K562 (cell line): ENCODE results near the gene PPHLN1. TPM values are rescaled to one million over a fixed set of nuclear protein-coding genes. Genes with fewer than 3 reads are reported as not detected.
A peak's percentile ranks its signal among the peaks of the same experiment; 100 is the strongest.

Experiments
- ATAC-seq: fragments of 200-7000 bp; cut with Tn5 transposase; 3 replicates; pipeline ENCODE4 v1.9.1; 2020; ENCODE audit warnings: moderate library complexity
- BruUV-seq: library from RNA; stranded (reverse); fragments of 400-500 nt; replicated peaks from 2 replicates; lab custom pipeline; 2021; lab: Mats Ljungman, UMichigan
- CTCF ChIA-PET: fragments of 300-600 bp; formaldehyde crosslinking; extraction: SDS; loops from one replicate; lab custom pipeline; 2021; ENCODE audit warnings: low intra/inter-chr PET ratio; lab: Yijun Ruan, JAX
- POLR2A ChIA-PET: fragments of 300-600, 350-650 bp; sonication (Branson Sonifier 250); formaldehyde crosslinking; extraction: SDS; loops from one replicate; lab custom pipeline; 2021; ENCODE audit warnings: antibody characterized with exemption, inconsistent platforms; lab: Yijun Ruan, JAX
- DNase-seq, 4 experiments: peaks; one replicate each; pipeline versions ENCODE4 v3.0.0 to v3.0.0-alpha.2; 2011 to 2018; ENCODE audit warnings: low spot score in 3 of 4, mixed read lengths in 3 of 4; ENCODE audit errors: extremely low read depth in 1 of 4
- FAIRE-seq: peaks from 2 replicates; lab custom pipeline; 2011; peaks lifted over from hg19 to GRCh38; lab: Jason Lieb, UNC
- H2AFZ ChIP-seq: 2 replicates; pipeline ENCODE4 v1.6.0; 2011; ENCODE audit warnings: low read depth, low read length, control low read depth, inconsistent platforms
- H3K27ac ChIP-seq: fragments of 200-600 bp; 3 replicates; pipeline ENCODE4 v1.8.0; 2011; ENCODE audit warnings: low read depth, mild to moderate bottlenecking, control low read depth, inconsistent platforms, low read length, moderate library complexity, mixed read lengths; ENCODE audit errors: extremely low read depth
- H3K27me3 ChIP-seq, 2 experiments: fragments of 300-600 bp in 1 of 2; 2 replicates in 1 of 2; 3 replicates in 1 of 2; pipeline versions ENCODE4 v1.6.0 to v1.8.0; 2011; ENCODE audit warnings: inconsistent platforms in 2 of 2, low read length in 2 of 2, mild to moderate bottlenecking in 1 of 2, mixed read lengths in 1 of 2, moderate library complexity in 1 of 2; ENCODE audit not compliant: control insufficient read depth in 2 of 2, insufficient read depth in 2 of 2
- H3K36me3 ChIP-seq: fragments of 300-600 bp; 3 replicates; pipeline ENCODE4 v1.8.0; 2011; ENCODE audit warnings: mild to moderate bottlenecking, low read length, inconsistent platforms; ENCODE audit not compliant: control insufficient read depth, insufficient read depth
- H3K4me1 ChIP-seq, 2 experiments: fragments of 200-600 bp in 1 of 2; replicated peaks in 1 of 2; 2 replicates in 1 of 2; 3 replicates in 1 of 2; pipeline versions ENCODE4 v1.5.1 to v1.8.0; 2011; ENCODE audit warnings: inconsistent platforms in 2 of 2, low read length in 2 of 2, mild to moderate bottlenecking in 1 of 2, mixed read lengths in 1 of 2, moderate library complexity in 1 of 2; ENCODE audit not compliant: control insufficient read depth in 2 of 2, insufficient read depth in 2 of 2
- H3K4me2 ChIP-seq: 2 replicates; pipeline ENCODE4 v1.6.1; 2011; ENCODE audit warnings: low read length, control low read depth, inconsistent platforms, mixed read lengths; ENCODE audit not compliant: insufficient read depth
- H3K4me3 ChIP-seq: fragments of 200-600 bp; sonication (generic), shearing (Covaris generic); 2 replicates; pipeline ENCODE4 v1.5.1; 2016; ENCODE audit warnings: control low read depth, inconsistent platforms
- H3K79me2 ChIP-seq: fragments of 200-600 bp; 3 replicates; pipeline ENCODE4 v1.8.0; 2011; ENCODE audit warnings: low read length, inconsistent platforms; ENCODE audit not compliant: control insufficient read depth, insufficient read depth
- H3K9ac ChIP-seq, 2 experiments: 2 replicates each; pipeline versions ENCODE4 v1.6.0 to v1.6.1; 2011; ENCODE audit warnings: low read depth in 2 of 2, low read length in 2 of 2, control low read depth in 1 of 2, inconsistent platforms in 1 of 2, mild to moderate bottlenecking in 1 of 2, mixed read lengths in 1 of 2; ENCODE audit not compliant: insufficient read depth in 1 of 2
- H3K9me1 ChIP-seq: one replicate; pipeline ENCODE4 v1.6.0; 2011; ENCODE audit warnings: inconsistent platforms, mild to moderate bottlenecking, low read length, moderate library complexity; ENCODE audit not compliant: control insufficient read depth, insufficient read depth
- H3K9me3 ChIP-seq: replicated peaks from 2 replicates; pipeline ENCODE4 v1.5.1; 2011; ENCODE audit warnings: low read depth, low read length, inconsistent platforms; ENCODE audit not compliant: control insufficient read depth, insufficient read depth
- H4K20me1 ChIP-seq: replicated peaks from 2 replicates; pipeline ENCODE4 v1.6.1; 2011; ENCODE audit warnings: low read length, inconsistent platforms, mixed read lengths; ENCODE audit not compliant: control insufficient read depth, insufficient read depth
- CCNT2 ChIP-seq: IDR thresholded peaks from 2 replicates; pipeline ENCODE4 v1.6.1; 2011; ENCODE audit warnings: borderline replicate concordance, low read depth, mild to moderate bottlenecking, moderate library complexity, mixed read lengths, low read length; ENCODE audit not compliant: insufficient read length; ENCODE audit errors: extremely low read depth
- CEBPG ChIP-seq, 3 experiments: fragments of 200-800 bp in 1 of 3; sonication (Bioruptor generic) in 1 of 3; sonication (generic) in 1 of 3; formaldehyde crosslinking in 1 of 3; IDR thresholded peaks in 2 of 3; conservative IDR thresholded peaks in 1 of 3; 2 replicates each; pipeline versions ENCODE4 v1.6.1 to v1.8.0; 2016 to 2022; ENCODE audit warnings: missing compliant biosample characterization in 2 of 3, missing genetic modification characterization in 2 of 3, mild to moderate bottlenecking in 1 of 3, missing genetic modification reagents in 1 of 3
- GTF2E2 ChIP-seq: fragments of 200-800 bp; sonication (Bioruptor generic); IDR thresholded peaks from 2 replicates; pipeline ENCODE4 v1.6.1; 2016; ENCODE audit warnings: missing genetic modification characterization, missing compliant biosample characterization
- MTA3 ChIP-seq: fragments of 450-650 bp; formaldehyde crosslinking; IDR thresholded peaks from 2 replicates; pipeline ENCODE4 v1.6.1; 2017; ENCODE audit warnings: mild to moderate bottlenecking, borderline replicate concordance
- NCOA1 ChIP-seq: fragments of 450-650 bp; IDR thresholded peaks from 2 replicates; pipeline ENCODE4 v1.6.1; 2016; ENCODE audit warnings: low read depth
- PTRF ChIP-seq: fragments of 450-650 bp; IDR thresholded peaks from 2 replicates; pipeline ENCODE4 v1.6.1; 2016; ENCODE audit warnings: mild to moderate bottlenecking, missing genetic modification characterization, missing compliant biosample characterization
- SIN3B ChIP-seq: fragments of 450-650 bp; IDR thresholded peaks from 2 replicates; pipeline ENCODE4 v1.6.1; 2017; ENCODE audit warnings: low read depth, mild to moderate bottlenecking, moderate library complexity
- TAL1 ChIP-seq: fragments of 450-650 bp; IDR thresholded peaks from 2 replicates; pipeline ENCODE4 v1.6.1; 2016; ENCODE audit warnings: mild to moderate bottlenecking
- TCF3 ChIP-seq: sonication (generic); formaldehyde crosslinking; IDR thresholded peaks from 2 replicates; pipeline ENCODE4 v1.4.0; 2020; ENCODE audit warnings: mild to moderate bottlenecking, missing genetic modification reagents
- VEZF1 ChIP-seq: fragments of 200-800 bp; sonication (Bioruptor generic); IDR thresholded peaks from 2 replicates; pipeline ENCODE4 v1.6.1; 2017; ENCODE audit warnings: missing genetic modification characterization, missing compliant biosample characterization
- ZNF507 ChIP-seq: conservative IDR thresholded peaks from 2 replicates; pipeline ENCODE4 v1.6.1; 2017; ENCODE audit warnings: missing genetic modification characterization, missing compliant biosample characterization
- ZSCAN32 ChIP-seq: fragments of 450-650 bp; formaldehyde crosslinking; IDR thresholded peaks from 2 replicates; pipeline ENCODE4 v1.4.0; 2020; ENCODE audit warnings: mild to moderate bottlenecking, moderate library complexity
- WGBS: fragments of 100-300 bp; shearing (Covaris generic); methylation state at CpG from one replicate; pipeline ENCODE4 v1.1.6; 2016; ENCODE audit warnings: low coverage, mixed read lengths; ENCODE audit not compliant: insufficient coverage; ENCODE audit errors: missing lambda C conversion rate; 5-methylcytosine and 5-hydroxymethylcytosine counted together
- in situ Hi-C: fragments of 300-500 bp; cut with MboI; formaldehyde crosslinking; loops from 4 replicates; pipeline ENCODE4 v1.15.0; 2018; ENCODE audit warnings: inconsistent platforms, mixed read lengths
- intact Hi-C: fragments of 100-400 bp; cut with micrococcal nuclease; formaldehyde crosslinking; loops from 2 replicates; pipeline ENCODE4 v1.14.2; 2022
- polyA plus RNA-seq, 8 experiments: library from polyadenylated mRNA; depleted of rRNA in 4 of 8; stranded (reverse) in 5 of 8; unstranded in 3 of 8; fragments of >200 nt; fragmentation: Nextera tagmentation in 2 of 8; fragmentation: Illumina TruSeq in 1 of 8; extraction: Ambion mirVana in 2 of 8; extraction: Trizol in 1 of 8; gene quantifications; 2 replicates each; pipeline versions ENCODE4 v1.2.1 to v1.2.3, GENCODE V29; 2011 to 2014; ENCODE audit warnings: inconsistent platforms in 1 of 8, missing spikeins in 1 of 8
- total RNA-seq, 7 experiments: library from RNA; depleted of rRNA in 6 of 7; stranded (reverse); fragments of >200 nt in 6 of 7; fragmentation: Illumina TruSeq in 2 of 7; extraction: Trizol in 2 of 7; gene quantifications; 2 replicates each; pipeline versions ENCODE4 v1.2.1 to v1.2.3, GENCODE V29; 2011 to 2021; ENCODE audit warnings: low replicate concordance in 1 of 7

Gene PPHLN1
- total and polyA plus RNA-seq, 9 of the 15 experiments (the other 6 are each of a cell fraction or from before 2014, with no cell fraction given), result 66.3 to 112 (median 93.6) TPM

- in situ Hi-C loops (no loop called here), intact Hi-C loops (no loop called here)
- no peak overlapping the region for H3K4me2 ChIP-seq
Measured at GRCh38 chr12:42481368-42481767, 155.4 kb downstream of the PPHLN1 start.

GRCh38 chr12:42482041-42482747, 156.2 kb downstream of the PPHLN1 start:
- H2AFZ ChIP-seq, result peak overlapping the region; percentile 89
- no TSS peak for BruUV-seq
- H3K27me3 ChIP-seq, result no peaks in the 10 kb centered on the region
- H3K9me1 ChIP-seq, result no peaks in the 10 kb centered on the region
- CTCF ChIA-PET, result interaction anchor here (1.9 kb wide), 1 partner anchor 87 kb away, joined by 19 read pairs; no protein-coding TSS in a partner anchor
- no peaks in the 10 kb centered on the region for H3K79me2 ChIP-seq
- intact Hi-C loops, result loop anchor here (1.0 kb wide), 1 partner anchor 87 kb away; no protein-coding TSS in a partner anchor
- in situ Hi-C loops, result no loop called here
- WGBS, result 64% methylated on average over 16 of the region's 18 CpGs
- no peaks in the 10 kb centered on the region for H4K20me1 ChIP-seq
- peak; percentile 35 for FAIRE-seq
- peaks cover 9 to 18% of the 10 kb centered on the region in 2 experiments; a peak in 4 of 5 replicates for H3K4me1 ChIP-seq
- peak overlapping the region; percentile 80 for H3K4me2 ChIP-seq
- TF ChIP-seq TAL1, result no peak
- peak; percentile 8; the same call in 1 of the 2 replicates for TF ChIP-seq VEZF1
- TF ChIP-seq CEBPG (CRISPR knock-in tag; IDR thresholded peaks at IDR 0.05), result no peak
- no peak for TF ChIP-seq CEBPG (tag; conservative IDR thresholded peaks at IDR 0.05 in 1 of 2, IDR thresholded peaks at IDR 0.05 in 1 of 2)
- POLR2A ChIA-PET, result interaction anchor here (0.7 to 1.4 kb wide), 3 partner anchors 21 to 1322 kb away, joined by 3 to 4 read pairs (median 3); no protein-coding TSS in a partner anchor
- H3K9ac ChIP-seq, result peak overlapping the region in 1 of 2 experiments; percentile 93; a peak in 2 of 4 replicates
- no peak overlapping the region for H3K27ac ChIP-seq
- peak overlapping the region; percentile 57 for H3K4me3 ChIP-seq
- H3K36me3 ChIP-seq, result no peaks in the 10 kb centered on the region
- no peak for DNase-seq
- 0 out of 2 replicates have a peak, but pooled peaks cover 2% of the 10 kb centered on the region for H3K9me3 ChIP-seq
- no peak for ATAC-seq

More at GRCh38 chr12:42481368-42481767, 155.4 kb downstream of the PPHLN1 start:
- CTCF ChIA-PET, result no interaction called here
- Histone ChIP-seq H3K79me2 (no peaks in the 10 kb centered on the region), H3K27ac (no peak overlapping the region), H3K4me3 (no peak overlapping the region), H4K20me1 (no peaks in the 10 kb centered on the region), H3K9ac (no peak overlapping the region), H3K9me1 (no peaks in the 10 kb centered on the region), H3K27me3 (no peaks in the 10 kb centered on the region), H2AFZ (no peak overlapping the region), H3K36me3 (no peaks in the 10 kb centered on the region), H3K4me1 (peaks cover 7 to 18% of the 10 kb centered on the region in 2 experiments; a peak in 4 of 5 replicates), H3K9me3 (0 out of 2 replicates have a peak, but pooled peaks cover 2% of the 10 kb centered on the region)
- DNase-seq, result no peak
- POLR2A ChIA-PET, result interaction anchor here (1.4 kb wide), 1 partner anchor 20 kb away, joined by 4 read pairs; no protein-coding TSS in a partner anchor
- ATAC-seq, result no peak
- whole genome bisulfite sequencing, result 23% methylated on average over 1 of the region's 1 CpG
- no peak for FAIRE-seq
- no TSS peak for BruUV-seq
- no peak for TF ChIP-seq MTA3
- no peak for TF ChIP-seq SIN3B
- TF ChIP-seq TCF3 (CRISPR knock-in tag), result no peak
- TF ChIP-seq NCOA1, result no peak
- TF ChIP-seq PTRF, result no peak
- no peak for TF ChIP-seq ZSCAN32 (CRISPR knock-in tag)
- no peak for TF ChIP-seq CCNT2
- no peak for TF ChIP-seq GTF2E2 (tag)
- TF ChIP-seq ZNF507, result no peak
